ENCODE results near the gene BUD13.
A peak's percentile ranks its signal among the peaks of the same experiment; 100 is the strongest.

Gene BUD13

DNA sequence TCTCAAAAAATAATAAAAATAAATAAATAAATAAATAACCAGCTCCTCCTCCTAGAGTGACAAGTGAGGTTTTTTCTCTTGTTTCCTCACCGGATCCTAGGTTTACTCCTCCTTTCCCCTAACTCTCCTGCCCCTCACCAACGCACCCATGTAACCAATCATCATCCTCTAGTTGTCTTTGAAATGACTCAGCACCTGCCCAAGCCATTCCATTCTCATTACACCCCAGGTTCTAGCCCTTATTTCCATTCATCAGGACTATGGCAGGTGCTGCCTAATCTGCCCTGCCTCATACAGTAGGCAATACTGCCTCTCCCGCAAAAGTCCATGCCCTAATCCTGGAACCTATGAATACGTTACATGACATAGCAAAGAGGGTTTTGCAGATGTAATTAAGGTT is 60.4 kb downstream of the BUD13 start:
- no peak overlapping the region for H3K4me3 ChIP-seq (replicated peaks in 1 of 2; ENCODE audit: low read depth in 2 of 2, low read length in 2 of 2)
- DNase-seq (ENCODE audit: low read depth in 2 of 2) = no peak
- TF ChIP-seq, protein P1, sequence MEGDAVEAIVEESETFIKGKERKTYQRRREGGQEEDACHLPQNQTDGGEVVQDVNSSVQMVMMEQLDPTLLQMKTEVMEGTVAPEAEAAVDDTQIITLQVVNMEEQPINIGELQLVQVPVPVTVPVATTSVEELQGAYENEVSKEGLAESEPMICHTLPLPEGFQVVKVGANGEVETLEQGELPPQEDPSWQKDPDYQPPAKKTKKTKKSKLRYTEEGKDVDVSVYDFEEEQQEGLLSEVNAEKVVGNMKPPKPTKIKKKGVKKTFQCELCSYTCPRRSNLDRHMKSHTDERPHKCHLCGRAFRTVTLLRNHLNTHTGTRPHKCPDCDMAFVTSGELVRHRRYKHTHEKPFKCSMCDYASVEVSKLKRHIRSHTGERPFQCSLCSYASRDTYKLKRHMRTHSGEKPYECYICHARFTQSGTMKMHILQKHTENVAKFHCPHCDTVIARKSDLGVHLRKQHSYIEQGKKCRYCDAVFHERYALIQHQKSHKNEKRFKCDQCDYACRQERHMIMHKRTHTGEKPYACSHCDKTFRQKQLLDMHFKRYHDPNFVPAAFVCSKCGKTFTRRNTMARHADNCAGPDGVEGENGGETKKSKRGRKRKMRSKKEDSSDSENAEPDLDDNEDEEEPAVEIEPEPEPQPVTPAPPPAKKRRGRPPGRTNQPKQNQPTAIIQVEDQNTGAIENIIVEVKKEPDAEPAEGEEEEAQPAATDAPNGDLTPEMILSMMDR (IDR thresholded peaks at IDR 0.05; ENCODE audit: low read depth, low read length) = no peak

DNA sequence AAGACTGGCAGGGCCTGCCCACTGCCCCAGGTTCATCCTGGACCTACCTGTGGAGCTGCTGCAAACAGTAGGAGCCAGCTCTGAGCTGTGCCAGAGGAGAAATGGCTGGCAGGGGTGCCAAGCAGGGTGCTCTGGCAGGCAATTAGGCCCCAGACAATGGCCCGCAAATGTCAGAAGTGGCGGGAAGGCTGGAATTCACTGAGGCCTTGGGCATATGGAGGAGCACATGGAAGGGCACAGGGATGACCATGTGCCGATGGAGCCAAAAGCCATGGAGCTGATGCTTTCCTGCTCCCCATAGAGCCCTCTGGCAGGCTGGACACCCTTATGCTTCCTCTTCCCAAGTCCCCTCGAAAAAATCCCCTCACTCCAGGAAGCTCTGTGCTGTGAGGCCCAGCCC is 62.0 kb downstream of the BUD13 start:
- no peak for DNase-seq (ENCODE audit: low read depth in 2 of 2)
- H3K4me3 ChIP-seq (replicated peaks in 1 of 2; ENCODE audit: low read depth in 2 of 2, low read length in 2 of 2) = no peak overlapping the region
- TF ChIP-seq, protein P1 (IDR thresholded peaks at IDR 0.05; ENCODE audit: low read depth, low read length) = no peak

DNA sequence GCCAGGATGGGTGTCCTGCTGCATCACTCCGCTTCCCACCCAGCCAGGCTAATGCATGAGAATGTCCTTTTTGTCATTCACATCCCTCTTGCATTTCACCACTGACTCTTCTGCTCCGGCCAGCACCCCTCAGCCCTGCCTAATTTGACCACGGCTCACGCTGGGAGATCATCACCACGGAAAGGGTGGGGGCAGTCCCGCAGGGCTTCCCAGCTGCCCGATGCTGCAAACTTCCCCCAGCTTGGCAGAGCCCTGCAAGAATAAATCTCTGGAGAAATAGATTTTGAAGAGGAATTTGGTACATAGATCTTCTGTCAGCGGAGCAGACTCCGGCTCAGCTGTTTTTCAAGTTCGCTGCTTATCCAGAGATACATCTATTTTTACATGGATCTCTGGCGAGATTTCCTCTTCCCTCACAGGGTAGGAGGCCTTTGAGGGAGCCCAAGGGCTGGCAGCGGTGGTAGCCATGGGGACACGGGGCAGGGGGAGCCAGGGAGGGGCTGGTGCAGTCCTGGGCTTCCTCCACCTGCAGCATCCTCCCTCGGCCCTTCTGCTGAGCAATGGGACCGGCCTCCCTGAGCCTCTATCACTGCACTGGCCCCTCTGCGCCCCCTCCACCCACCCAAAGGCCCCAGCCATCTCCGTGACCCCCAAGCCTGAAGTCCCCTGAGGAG is 62.6 kb downstream of the BUD13 start:
- TF ChIP-seq, protein P1 (IDR thresholded peaks at IDR 0.05; ENCODE audit: low read depth, low read length) = no peak
- H3K4me3 ChIP-seq (replicated peaks in 1 of 2; ENCODE audit: low read depth in 2 of 2, low read length in 2 of 2) = no peak overlapping the region
- DNase-seq (ENCODE audit: low read depth in 2 of 2) = no peak

DNA sequence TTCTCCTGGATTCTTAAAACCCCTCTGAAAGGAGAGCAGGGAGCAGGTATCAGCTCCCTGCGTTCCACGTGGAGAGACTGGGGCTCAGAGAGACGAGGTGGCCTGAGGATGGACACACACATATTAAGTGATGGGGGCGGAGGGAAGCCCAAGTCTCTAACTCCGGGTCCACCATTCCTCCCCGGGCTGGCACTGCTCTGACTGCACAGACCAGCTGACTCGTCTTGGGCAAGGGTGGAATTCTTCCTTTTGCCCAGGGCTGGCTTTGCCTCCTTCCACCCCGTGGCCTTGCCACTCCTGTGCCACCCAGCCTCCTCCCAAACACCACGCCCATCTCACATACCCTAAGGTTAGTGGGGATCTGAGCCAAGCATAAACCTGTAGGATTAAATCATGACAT is 65.0 kb downstream of the BUD13 start:
- no peak overlapping the region for H3K4me3 ChIP-seq (replicated peaks in 1 of 2; ENCODE audit: low read depth in 2 of 2, low read length in 2 of 2)
- no peak for DNase-seq (ENCODE audit: low read depth in 2 of 2)
- TF ChIP-seq, protein P1 (IDR thresholded peaks at IDR 0.05; ENCODE audit: low read depth, low read length) = no peak

DNA sequence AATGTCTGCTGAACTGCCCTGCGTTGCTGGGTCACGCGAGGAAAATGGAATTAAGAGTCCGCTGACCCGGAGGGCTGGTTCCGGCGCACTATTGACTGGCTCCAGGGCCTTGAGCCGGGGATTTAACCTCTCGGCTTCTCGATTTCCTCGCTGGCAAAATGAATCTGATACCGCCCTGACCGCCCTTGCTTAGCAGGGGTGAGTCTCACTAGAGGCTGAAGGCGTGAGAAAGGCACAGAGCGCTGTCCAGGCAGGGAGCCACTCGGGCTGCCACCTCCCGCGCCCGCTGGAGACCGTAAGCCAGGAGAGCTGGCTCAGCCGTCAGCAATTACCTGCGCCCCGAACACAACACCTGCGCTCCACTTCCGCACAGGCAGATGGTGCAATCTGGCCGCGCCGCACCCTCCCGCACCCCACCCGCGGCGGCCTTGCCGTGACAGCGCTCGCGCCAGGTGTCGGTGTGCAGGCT is 65.6 kb downstream of the BUD13 start:
- no peak overlapping the region for H3K4me3 ChIP-seq (replicated peaks in 1 of 2; ENCODE audit: low read depth in 2 of 2, low read length in 2 of 2)
- TF ChIP-seq, protein P1 (IDR thresholded peaks at IDR 0.05; ENCODE audit: low read depth, low read length) = no peak
- no peak for DNase-seq (ENCODE audit: low read depth in 2 of 2)

DNA sequence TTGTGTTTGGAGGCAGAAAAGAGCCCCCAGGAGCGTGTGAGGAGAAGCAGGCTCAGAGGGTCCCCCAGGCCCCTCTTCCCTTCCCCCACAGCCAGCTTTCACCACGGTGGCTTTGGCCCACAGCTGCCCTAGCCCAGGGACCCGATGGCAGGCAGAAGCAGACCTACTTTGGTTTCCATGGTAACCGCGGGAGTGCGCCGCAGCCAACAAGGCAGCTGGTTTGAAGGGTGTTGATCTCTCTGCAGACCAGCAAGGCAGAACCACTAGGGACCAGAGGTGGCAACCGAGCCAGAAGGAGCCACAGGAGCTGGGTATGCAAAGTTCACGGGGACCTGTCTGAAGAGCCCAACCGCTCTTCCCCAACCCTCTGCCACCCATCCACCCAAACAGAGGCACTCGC is 69.4 kb downstream of the BUD13 start:
- TF ChIP-seq, protein P1 (IDR thresholded peaks at IDR 0.05; ENCODE audit: low read depth, low read length) = no peak
- peak in 1 of 2 donors; percentile 25 for DNase-seq (ENCODE audit: low read depth in 2 of 2)
- H3K4me3 ChIP-seq (replicated peaks in 1 of 2; ENCODE audit: low read depth in 2 of 2, low read length in 2 of 2) = no peak overlapping the region

Measured in cardiac fibroblast (primary cell).